Activated CD8-positive, alpha-beta memory T cell treated with anti-CD3 and anti-CD28 coated beads for 1 hour (primary cell): ENCODE data around the gene NFATC1.

Source experiments
- DNase-seq, 2 donors: peaks; one replicate each; pipeline ENCODE4 v3.0.0-alpha.2; 2020; ENCODE audit warnings: low read depth in 1 of 2; ENCODE audit errors: extremely low read depth in 1 of 2

NFATC1 gene

DNA sequence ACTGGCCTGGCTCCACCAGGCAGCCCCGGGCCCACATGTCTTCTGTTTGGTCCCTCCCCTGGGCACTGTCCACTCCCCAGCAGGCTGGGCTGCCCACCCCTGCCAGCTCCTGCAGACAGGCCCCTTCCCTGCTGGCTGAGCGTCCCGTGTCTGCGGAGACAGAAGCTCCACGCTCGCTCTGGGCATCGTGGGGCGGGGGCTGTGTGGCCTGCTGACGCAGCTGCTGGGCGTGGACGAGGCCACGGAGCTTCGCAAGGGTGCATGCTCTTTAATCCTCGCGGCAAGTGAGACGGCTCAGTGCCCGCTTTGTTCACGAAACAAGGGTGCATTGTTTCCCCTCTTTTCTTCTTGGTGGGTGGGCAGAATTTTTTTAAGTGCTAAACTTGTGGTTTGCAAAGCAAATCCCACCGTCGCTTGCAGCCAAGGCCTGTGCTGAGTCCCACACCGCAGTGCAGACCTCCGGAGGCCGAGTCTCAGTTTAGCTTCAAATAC lies 151.1 kb downstream of the NFATC1 start:
- DNase-seq, result no peak

GRCh38 chr18:79547413-79548076 lies 151.8 kb downstream of the NFATC1 start:
- DNase-seq, result no peak

DNA sequence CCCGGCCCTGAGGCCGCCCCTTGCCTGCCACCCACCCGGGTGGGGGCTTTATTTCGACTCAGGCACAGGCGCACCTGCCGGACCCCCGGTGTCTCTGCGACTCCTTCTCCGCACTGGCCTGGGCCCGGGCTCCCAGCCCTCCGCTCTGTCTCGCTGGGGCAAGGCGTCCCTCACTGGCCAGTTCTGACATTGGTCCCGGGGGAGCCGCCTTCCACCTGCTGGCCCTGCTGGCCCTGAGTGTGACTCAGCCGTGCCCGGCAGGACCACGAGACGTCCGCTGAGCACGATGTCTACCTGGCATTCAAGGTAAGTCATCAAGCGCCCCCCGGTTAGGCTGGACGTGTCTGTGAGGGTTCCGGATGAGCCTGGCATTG lies 152.3 kb downstream of the NFATC1 start:
- no peak for DNase-seq

DNA sequence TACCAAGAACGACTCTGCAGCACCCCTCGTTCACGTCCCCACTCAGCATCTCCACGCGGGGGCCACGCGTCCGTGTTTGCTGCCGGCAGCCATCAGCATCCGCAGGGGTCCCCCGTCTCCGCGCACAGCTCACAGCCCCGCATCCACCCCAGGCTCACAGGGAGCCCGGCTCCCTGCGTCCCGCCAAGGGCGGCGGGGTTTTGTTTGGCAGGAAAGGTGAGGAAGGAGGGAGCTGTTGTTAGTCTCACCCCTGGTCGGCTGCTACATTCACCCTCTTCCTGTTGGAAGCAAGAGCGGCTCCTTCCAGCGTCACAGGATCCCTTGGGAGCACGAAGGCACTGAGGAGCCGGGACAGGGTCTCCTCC lies 152.9 kb downstream of the NFATC1 start:
- no peak for DNase-seq

DNA sequence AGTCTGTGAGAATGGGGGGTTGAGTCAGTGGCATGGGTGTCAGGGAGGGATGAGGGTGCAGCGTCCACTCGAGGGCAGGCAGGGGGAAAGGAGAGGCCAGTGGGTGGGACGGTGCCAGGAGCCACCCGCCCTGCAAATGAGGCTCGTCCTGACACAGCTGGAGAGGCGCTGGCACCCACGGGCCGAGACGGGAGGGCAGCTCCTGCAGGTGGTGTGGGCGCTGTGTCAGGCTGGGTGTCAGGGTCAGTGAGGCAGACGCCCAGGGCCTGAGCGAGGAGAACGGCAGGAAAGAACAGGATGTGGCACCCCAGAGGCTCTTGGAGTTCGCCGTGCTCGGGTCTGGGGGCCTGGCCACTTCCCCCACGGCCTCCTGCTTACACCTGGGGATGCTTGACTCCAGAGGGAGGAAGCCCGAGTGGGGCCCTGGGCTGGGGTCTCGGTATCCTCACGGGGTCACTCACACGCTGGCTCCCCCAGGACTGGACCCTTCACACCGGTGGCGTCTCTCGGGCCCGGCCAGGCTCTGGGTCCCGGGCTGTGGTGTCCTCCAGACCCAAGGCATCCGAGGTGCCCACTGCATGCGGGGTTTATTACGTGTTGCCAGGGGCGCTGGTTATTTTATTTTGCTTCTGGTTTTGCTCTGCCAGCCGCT lies 153.4 kb downstream of the NFATC1 start:
- no peak for DNase-seq

GRCh38 chr18:79549638-79550000 lies 153.9 kb downstream of the NFATC1 start:
- DNase-seq, result no peak

DNA sequence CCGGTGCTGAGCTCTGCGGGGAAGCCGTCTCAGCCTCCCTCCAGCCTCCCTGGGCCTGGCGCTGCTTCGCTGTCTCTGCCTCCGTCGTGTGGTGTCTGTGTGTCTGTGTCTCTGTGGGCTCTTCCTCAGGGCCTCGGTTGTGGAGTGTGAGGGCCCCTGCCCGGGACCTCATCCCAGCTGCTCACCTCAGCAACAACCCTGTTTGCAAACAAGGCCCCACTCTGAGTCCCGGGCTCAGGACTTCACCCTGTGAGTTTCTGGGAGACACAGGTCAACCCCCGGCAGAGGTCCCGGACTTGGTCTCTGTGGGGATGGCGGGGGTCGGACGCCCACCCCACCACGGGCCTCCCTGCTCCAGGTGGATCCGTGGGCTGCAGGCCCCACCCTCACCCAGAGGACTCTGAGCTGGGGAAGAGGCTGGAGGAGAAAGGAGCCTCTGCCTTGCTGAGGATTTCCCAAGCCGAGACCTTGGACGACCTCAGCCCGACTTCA lies 156.5 kb downstream of the NFATC1 start:
- no peak for DNase-seq

- DNase-seq, result no peak
Observed at GRCh38 chr18:79552696-79553095, 157.0 kb downstream of the NFATC1 start.

GRCh38 chr18:79553154-79553553 lies 157.4 kb downstream of the NFATC1 start:
- no peak for DNase-seq

- DNase-seq, result no peak
Observed at GRCh38 chr18:79553696-79554095, 158.0 kb downstream of the NFATC1 start.

GRCh38 chr18:79554321-79554720 lies 158.6 kb downstream of the NFATC1 start:
- DNase-seq, result no peak

GRCh38 chr18:79554945-79555645 lies 159.4 kb downstream of the NFATC1 start:
- DNase-seq, result no peak

DNA sequence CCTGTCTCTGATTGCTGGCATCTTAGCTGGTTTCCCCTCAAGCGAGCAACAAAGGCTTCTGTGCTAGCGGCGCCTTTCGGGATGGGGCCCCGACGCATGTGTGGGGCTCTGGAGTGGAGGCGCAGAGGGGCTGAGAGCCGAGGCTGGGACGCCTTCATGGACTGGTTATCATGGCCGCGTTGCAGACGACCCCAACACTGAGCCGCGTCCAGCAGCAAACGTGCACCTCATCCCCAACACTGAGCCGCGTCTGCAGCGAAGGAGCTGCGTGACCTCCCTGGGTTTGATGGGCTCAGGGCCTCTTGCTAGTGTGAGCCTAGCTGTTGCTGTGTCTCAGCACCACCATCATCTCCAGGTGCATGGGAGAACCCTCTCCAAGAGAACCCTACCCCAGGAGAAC lies 160.2 kb downstream of the NFATC1 start:
- no peak for DNase-seq

DNA sequence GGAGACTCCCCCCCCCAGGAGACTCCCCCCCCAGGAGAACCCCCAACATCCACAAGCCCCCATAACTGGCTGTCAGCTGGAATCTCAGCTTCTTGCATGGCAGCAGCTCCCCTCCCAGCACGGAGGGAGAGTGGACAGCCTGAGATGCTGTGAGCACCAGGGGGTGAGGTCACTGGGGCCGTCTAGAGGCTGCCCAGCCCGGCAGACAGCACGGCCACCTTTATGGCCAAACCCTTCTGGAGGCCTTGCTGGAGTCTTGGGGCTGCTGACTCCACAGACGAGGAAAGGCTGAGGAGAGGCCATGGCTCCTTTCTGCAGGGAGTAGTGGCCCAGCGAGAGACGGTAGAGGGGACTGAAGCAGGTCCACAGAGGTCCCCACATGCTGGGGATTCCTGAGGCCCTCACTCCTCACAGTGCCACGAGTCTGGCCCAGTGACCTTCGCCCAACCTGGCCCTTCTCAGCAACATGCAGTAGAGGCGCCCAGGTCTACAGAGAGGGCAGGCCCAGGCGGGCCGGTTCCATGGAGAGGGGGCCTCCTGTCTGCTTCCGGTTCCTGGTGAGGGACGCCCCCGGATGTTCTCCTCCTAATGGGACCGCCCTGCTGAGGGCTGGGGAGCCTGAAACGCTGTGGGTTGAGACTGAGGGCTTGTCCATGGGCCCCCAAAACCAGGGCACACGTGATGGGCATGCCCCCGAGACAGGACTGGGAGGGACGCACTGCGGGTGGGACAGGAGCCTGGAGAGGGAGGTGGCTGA lies 161.3 kb downstream of the NFATC1 start:
- DNase-seq, result no peak

- no peak for DNase-seq
Observed at GRCh38 chr18:79558196-79558932, 162.6 kb downstream of the NFATC1 start.

- DNase-seq, result no peak
Observed at GRCh38 chr18:79558933-79559416, 163.2 kb downstream of the NFATC1 start.

- no peak for DNase-seq
Observed at GRCh38 chr18:79559436-79559835, 163.7 kb downstream of the NFATC1 start.

GRCh38 chr18:79560042-79560860 lies 164.5 kb downstream of the NFATC1 start:
- DNase-seq, result no peak

DNA sequence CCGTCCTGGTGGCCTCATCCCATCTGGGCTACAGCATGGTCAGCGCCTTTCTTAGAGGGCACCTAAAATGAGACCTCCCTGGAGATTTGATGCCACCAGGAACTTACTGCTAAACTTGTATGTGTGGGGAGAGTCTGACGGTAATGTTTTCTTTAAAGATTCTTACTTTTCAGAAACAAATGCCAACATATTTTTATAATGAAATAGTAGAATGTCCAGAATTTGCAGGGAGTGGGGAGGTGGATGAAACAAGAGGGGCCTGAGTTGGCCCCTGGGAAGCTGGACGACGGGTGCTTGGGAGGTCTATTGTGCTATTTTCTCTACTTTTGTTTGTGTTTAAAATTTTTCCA lies 165.1 kb downstream of the NFATC1 start:
- no peak for DNase-seq

GRCh38 chr18:79563949-79564348 lies 168.2 kb downstream of the NFATC1 start:
- DNase-seq, result no peak
